CD4-positive, alpha-beta T cell treated with Interferon gamma for 1 hour (primary cell): ENCODE measurements around the gene LAMP1.
"Not testable (repeated sequence)": the region's sequence is repeated elsewhere in the genome, so short reads cannot be mapped to it uniquely, and the experiment has no call there.

Experiments
- DNase-seq: peaks from one replicate; pipeline ENCODE4 v3.0.0-alpha.2; 2020

Gene LAMP1

GRCh38 chr13:113358653-113359190 is 61.7 kb downstream of the LAMP1 start:
- no peak for DNase-seq

GRCh38 chr13:113359571-113359970 is 62.5 kb downstream of the LAMP1 start:
- DNase-seq, result no peak

GRCh38 chr13:113360446-113360845 is 63.4 kb downstream of the LAMP1 start:
- no peak for DNase-seq

- no peak for DNase-seq
Measured at GRCh38 chr13:113361406-113361805, 64.4 kb downstream of the LAMP1 start.

GRCh38 chr13:113364311-113364889 is 67.4 kb downstream of the LAMP1 start:
- DNase-seq, result no peak

- DNase-seq, result no peak
Measured at GRCh38 chr13:113364901-113365582, 68.0 kb downstream of the LAMP1 start.

GRCh38 chr13:113365583-113365970 is 68.5 kb downstream of the LAMP1 start:
- DNase-seq, result no peak

GRCh38 chr13:113365971-113366588 is 69.0 kb downstream of the LAMP1 start:
- no peak for DNase-seq

GRCh38 chr13:113367020-113367560 is 70.1 kb downstream of the LAMP1 start:
- no peak for DNase-seq

GRCh38 chr13:113367771-113368170 is 70.7 kb downstream of the LAMP1 start:
- DNase-seq, result no peak

- not testable (repeated sequence) for DNase-seq
Measured at GRCh38 chr13:113368353-113368752, 71.3 kb downstream of the LAMP1 start.

- no peak for DNase-seq
Measured at GRCh38 chr13:113369189-113369588, 72.2 kb downstream of the LAMP1 start.

GRCh38 chr13:113369881-113370280 is 72.8 kb downstream of the LAMP1 start:
- DNase-seq, result no peak

GRCh38 chr13:113371061-113371460 is 74.0 kb downstream of the LAMP1 start:
- no peak for DNase-seq

GRCh38 chr13:113371701-113372100 is 74.7 kb downstream of the LAMP1 start:
- not testable (repeated sequence) for DNase-seq
